Measurements from ENCODE around the gene PIP5KL1. TPM values are rescaled to one million over a fixed set of nuclear protein-coding genes. Genes with fewer than 3 reads are reported as not detected.

Gene PIP5KL1
- total and polyA plus RNA-seq, 2 of the 4 experiments (the other 2 are of a cell fraction), result 0.36 to 3.6 TPM

GRCh38 chr9:127870887-127871286 is 59.7 kb downstream of the PIP5KL1 start:
- WGBS, 2 experiments (ENCODE audit: extremely low coverage in 2 of 2, insufficient read length in 1 of 2), result 87% methylated on average over 4 of the region's 12 CpGs; no CpG with 5 or more reads in 1 of the 2 experiments
- TF ChIP-seq CEBPB (IDR thresholded peaks at IDR 0.05; ENCODE audit: low read depth, low read length), result no peak
- no peak for TF ChIP-seq RFX5 (IDR thresholded peaks at IDR 0.05; ENCODE audit: low read depth, low read length)
- TF ChIP-seq RCOR1 (IDR thresholded peaks at IDR 0.05; ENCODE audit: insufficient replicate concordance, low read length), result no peak
- TF ChIP-seq BHLHE40 (IDR thresholded peaks at IDR 0.05; ENCODE audit: low read depth, low read length), result no peak
- no peak for TF ChIP-seq CTCF (conservative IDR thresholded peaks at IDR 0.05; ENCODE audit: low read depth, low read length)
- TF ChIP-seq NFE2L2 (IDR thresholded peaks at IDR 0.05; ENCODE audit: low read depth, low read length), result no peak
- TF ChIP-seq USF2 (IDR thresholded peaks at IDR 0.05; ENCODE audit: low read depth, low read length), result no peak
- no peak for TF ChIP-seq SMC3 (IDR thresholded peaks at IDR 0.05; ENCODE audit: low read depth, low read length)
- TF ChIP-seq ELK1 (IDR thresholded peaks at IDR 0.05; ENCODE audit: borderline replicate concordance, low read depth, low read length), result no peak
- no peak for TF ChIP-seq FOS (IDR thresholded peaks at IDR 0.05; ENCODE audit: low read depth, low read length)
- TF ChIP-seq RAD21 (IDR thresholded peaks at IDR 0.05; ENCODE audit: low read length), result no peak
- no peak for TF ChIP-seq MXI1 (IDR thresholded peaks at IDR 0.05; ENCODE audit: borderline replicate concordance, low read depth, low read length)
- no peak for TF ChIP-seq MAFK (IDR thresholded peaks at IDR 0.05; ENCODE audit: low read depth, low read length)
- no peak for TF ChIP-seq CHD1 (IDR thresholded peaks at IDR 0.05; ENCODE audit: low read depth, low read length)
- no peak for TF ChIP-seq POLR2A (IDR thresholded peaks at IDR 0.05; ENCODE audit: low read depth, low read length)
- TF ChIP-seq MAZ (IDR thresholded peaks at IDR 0.05; ENCODE audit: borderline replicate concordance, low read depth, low read length), result no peak
- dilution Hi-C loops (cut with HindIII; ENCODE audit: low sequenced_read_pairs, unreplicated experiment) (no loop called here), in situ Hi-C loops (cut with MboI; ENCODE audit: low sequenced_read_pairs) (no loop called here), intact Hi-C loops (cut with micrococcal nuclease) (loop anchor here (1.0 to 2.0 kb wide), 2 partner anchors 85 to 136 kb away; partner anchors contain the start of genes CDK9 and TOR2A)
- no peak overlapping the region for H4K8ac ChIP-seq (ENCODE audit: low read depth in 2 of 2, low read length in 2 of 2)
- peaks cover 9% of the 10 kb centered on the region for H3K4me1 ChIP-seq (ENCODE audit: control insufficient read depth, insufficient read depth, low read length)
- H3K23ac ChIP-seq (ENCODE audit: low read depth, low read length), result no peak overlapping the region
- no peak overlapping the region for H2BK20ac ChIP-seq (ENCODE audit: low read depth, low read length)
- POLR2A ChIA-PET (ENCODE audit: unreplicated experiment), result interaction anchor here (0.5 kb wide), 1 partner anchor 74 kb away, joined by 3 read pairs; no protein-coding TSS in a partner anchor
- no peak overlapping the region for H4K91ac ChIP-seq (ENCODE audit: insufficient read depth, low read depth, low read length)
- H2AK5ac ChIP-seq (ENCODE audit: low read depth, low read length), result no peak overlapping the region
- no peak overlapping the region for H3K18ac ChIP-seq (ENCODE audit: low read depth, low read length)
- DNase-seq (no peak), ATAC-seq (ENCODE audit: low read depth) (no peak)
- H3K79me1 ChIP-seq (ENCODE audit: low read depth in 1 of 2, low read length in 2 of 2), result peaks cover 8 to 16% of the 10 kb centered on the region in 2 experiments; a peak in 2 of 4 replicates
- H3K56ac ChIP-seq (ENCODE audit: extremely low read depth, insufficient read depth, low read length), result no peak overlapping the region
- no peak overlapping the region for H2BK15ac ChIP-seq (ENCODE audit: low read depth, low read length)
- H4K20me1 ChIP-seq (ENCODE audit: insufficient read depth, low read length), result 0 out of 2 replicates have a peak, but pooled peaks cover 6% of the 10 kb centered on the region
- H4K5ac ChIP-seq (ENCODE audit: low read depth, low read length), result no peak overlapping the region
- no peaks in the 10 kb centered on the region for H3K9me3 ChIP-seq (ENCODE audit: control insufficient read depth, insufficient read depth, low read length)
- H3K27me3 ChIP-seq (ENCODE audit: control insufficient read depth, insufficient read depth, low read length), result no peaks in the 10 kb centered on the region
- CTCF ChIA-PET, result interaction anchor here (0.9 to 1.6 kb wide), 3 partner anchors 15 to 136 kb away, joined by 3 to 6 read pairs (median 3); partner anchors contain the start of gene TOR2A
- H3K9ac ChIP-seq (ENCODE audit: low read depth, low read length), result no peak overlapping the region
- H3K4me2 ChIP-seq (ENCODE audit: low read depth, low read length), result no peak overlapping the region
- no peak overlapping the region for H3K4me3 ChIP-seq (ENCODE audit: insufficient read depth, low read depth, low read length)
- peaks cover under 1% of the 10 kb centered on the region; the same call in 1 of the 2 replicates for H3K9me1 ChIP-seq (ENCODE audit: insufficient read depth, low read length)
- H2AK9ac ChIP-seq (replicated peaks; ENCODE audit: low read depth, low read length, poor library complexity), result no peak overlapping the region
- H3K36me3 ChIP-seq (ENCODE audit: control insufficient read depth, insufficient read depth, low read length), result peaks cover 33% of the 10 kb centered on the region
- no peak overlapping the region for H3K14ac ChIP-seq (replicated peaks; ENCODE audit: low read depth, low read length)
- BruUV-seq (replicated peaks), result no TSS peak
- H2BK120ac ChIP-seq (ENCODE audit: low read depth, low read length), result no peak overlapping the region
- H2BK5ac ChIP-seq (ENCODE audit: low read depth, low read length, poor library complexity, severe bottlenecking), result no peak overlapping the region
- H3K27ac ChIP-seq (ENCODE audit: insufficient read depth, low read length), result no peak overlapping the region
- H3K4ac ChIP-seq (ENCODE audit: low read depth, low read length), result no peak overlapping the region
- H2AFZ ChIP-seq (replicated peaks; ENCODE audit: low read length, poor library complexity), result no peak overlapping the region

Data from IMR-90 (cell line).